IMR-90 (cell line): ENCODE measurements around the gene SKAP1. TPM values are rescaled to one million over a fixed set of nuclear protein-coding genes. Genes with fewer than 3 reads are reported as not detected.

ENCODE experiments used
- ATAC-seq: fragments of 200-7000 bp; cut with Tn5 transposase; 2 replicates; pipeline ENCODE4 v1.9.1; 2020; ENCODE audit warnings: low read depth, mild to moderate bottlenecking, moderate library complexity
- BruUV-seq: library from RNA; stranded (reverse); fragments of 400-500 nt; replicated peaks from 2 replicates; lab custom pipeline; 2021; lab: Mats Ljungman, UMichigan
- CTCF ChIA-PET: fragments of 300-600 bp; formaldehyde crosslinking; extraction: SDS; loops from one replicate; lab custom pipeline; 2021; ENCODE audit warnings: antibody characterized with exemption; lab: Yijun Ruan, JAX
- POLR2A ChIA-PET: fragments of 300-600 bp; sonication (Branson Sonifier 250); formaldehyde crosslinking; loops from one replicate; lab custom pipeline; 2022; ENCODE audit warnings: antibody characterized with exemption; ENCODE audit not compliant: unreplicated experiment; lab: Charles Lee
- DNase-seq: peaks from one replicate; pipeline ENCODE4 v3.0.0; 2013
- H2AFZ ChIP-seq: replicated peaks from 2 replicates; pipeline ENCODE3; 2013; ENCODE audit warnings: low read length, mild to moderate bottlenecking; ENCODE audit not compliant: poor library complexity
- H2AK5ac ChIP-seq: 2 replicates; pipeline ENCODE4 v1.6.1; 2013; ENCODE audit warnings: low read depth, low read length, inconsistent platforms
- H2AK9ac ChIP-seq: replicated peaks from 2 replicates; pipeline ENCODE3; 2013; ENCODE audit warnings: mild to moderate bottlenecking, low read depth, low read length, moderate library complexity; ENCODE audit not compliant: poor library complexity
- H2BK120ac ChIP-seq: 2 replicates; pipeline ENCODE4 v1.6.1; 2013; ENCODE audit warnings: low read depth, low read length, inconsistent platforms
- H2BK15ac ChIP-seq: 3 replicates; pipeline ENCODE4 v1.6.1; 2013; ENCODE audit warnings: low read depth, low read length, inconsistent platforms
- H2BK20ac ChIP-seq: 2 replicates; pipeline ENCODE4 v1.6.1; 2013; ENCODE audit warnings: low read depth, mild to moderate bottlenecking, inconsistent platforms, low read length, moderate library complexity
- H2BK5ac ChIP-seq: 2 replicates; pipeline ENCODE4 v1.6.1; 2013; ENCODE audit warnings: mild to moderate bottlenecking, low read depth, low read length, inconsistent platforms; ENCODE audit not compliant: poor library complexity, severe bottlenecking
- H3K14ac ChIP-seq: replicated peaks from 2 replicates; pipeline ENCODE4 v1.6.1; 2013; ENCODE audit warnings: low read depth, low read length, inconsistent platforms
- H3K18ac ChIP-seq: 2 replicates; pipeline ENCODE4 v1.6.1; 2013; ENCODE audit warnings: low read depth, low read length, control low read depth
- H3K23ac ChIP-seq: 2 replicates; pipeline ENCODE4 v1.6.1; 2013; ENCODE audit warnings: low read depth, low read length, inconsistent platforms
- H3K27ac ChIP-seq: 2 replicates; pipeline ENCODE4 v1.5.1; 2013; ENCODE audit warnings: mild to moderate bottlenecking, control low read depth, low read length; ENCODE audit not compliant: insufficient read depth
- H3K27me3 ChIP-seq: 2 replicates; pipeline ENCODE4 v1.6.1; 2013; ENCODE audit warnings: low read length; ENCODE audit not compliant: control insufficient read depth, insufficient read depth
- H3K36me3 ChIP-seq: 2 replicates; pipeline ENCODE4 v1.6.1; 2013; ENCODE audit warnings: low read length, mixed read lengths; ENCODE audit not compliant: control insufficient read depth, insufficient read depth
- H3K4ac ChIP-seq: 2 replicates; pipeline ENCODE4 v1.6.1; 2013; ENCODE audit warnings: low read depth, low read length, inconsistent platforms
- H3K4me1 ChIP-seq: 2 replicates; pipeline ENCODE4 v1.6.1; 2013; ENCODE audit warnings: low read length, mixed read lengths; ENCODE audit not compliant: control insufficient read depth, insufficient read depth
- H3K4me2 ChIP-seq: 2 replicates; pipeline ENCODE4 v1.6.1; 2013; ENCODE audit warnings: low read depth, mild to moderate bottlenecking, control low read depth, low read length, moderate library complexity
- H3K4me3 ChIP-seq: 2 replicates; pipeline ENCODE4 v1.5.1; 2013; ENCODE audit warnings: low read depth, mild to moderate bottlenecking, control low read depth, low read length, moderate library complexity; ENCODE audit not compliant: insufficient read depth
- H3K56ac ChIP-seq: 2 replicates; pipeline ENCODE4 v1.6.1; 2013; ENCODE audit warnings: low read length, inconsistent platforms; ENCODE audit not compliant: insufficient read depth; ENCODE audit errors: extremely low read depth
- H3K79me1 ChIP-seq, 2 experiments: 2 replicates each; pipeline ENCODE4 v1.6.1; 2013; ENCODE audit warnings: low read length in 2 of 2, inconsistent platforms in 1 of 2, low read depth in 1 of 2
- H3K9ac ChIP-seq: 2 replicates; pipeline ENCODE4 v1.6.1; 2013; ENCODE audit warnings: low read depth, low read length, control low read depth
- H3K9me1 ChIP-seq: 2 replicates; pipeline ENCODE4 v1.6.1; 2013; ENCODE audit warnings: low read length, inconsistent platforms; ENCODE audit not compliant: insufficient read depth
- H3K9me3 ChIP-seq: 2 replicates; pipeline ENCODE4 v1.6.1; 2013; ENCODE audit warnings: low read length; ENCODE audit not compliant: control insufficient read depth, insufficient read depth
- H4K20me1 ChIP-seq: 2 replicates; pipeline ENCODE4 v1.6.1; 2013; ENCODE audit warnings: low read length, inconsistent platforms; ENCODE audit not compliant: insufficient read depth
- H4K5ac ChIP-seq: 2 replicates; pipeline ENCODE4 v1.6.1; 2013; ENCODE audit warnings: mild to moderate bottlenecking, low read depth, low read length, control low read depth
- H4K8ac ChIP-seq, 2 experiments: 2 replicates each; pipeline ENCODE4 v1.6.1; 2013; ENCODE audit warnings: low read depth in 2 of 2, low read length in 2 of 2, control low read depth in 1 of 2, inconsistent platforms in 1 of 2
- H4K91ac ChIP-seq: 2 replicates; pipeline ENCODE4 v1.6.1; 2013; ENCODE audit warnings: low read depth, low read length, inconsistent platforms; ENCODE audit not compliant: insufficient read depth
- BHLHE40 ChIP-seq: fragments of 150-350 bp; IDR thresholded peaks from 2 replicates; pipeline ENCODE4 v1.6.1; 2016; ENCODE audit warnings: mild to moderate bottlenecking, low read depth, low read length
- CEBPB ChIP-seq: IDR thresholded peaks from 2 replicates; pipeline ENCODE4 v1.6.1; 2012; ENCODE audit warnings: low read depth, low read length, improper control_type of control experiment
- CHD1 ChIP-seq: IDR thresholded peaks from 2 replicates; pipeline ENCODE4 v1.6.1; 2012; ENCODE audit warnings: low read depth, low read length, improper control_type of control experiment
- CTCF ChIP-seq: conservative IDR thresholded peaks from 2 replicates; pipeline ENCODE4 v1.5.1; 2012; ENCODE audit warnings: mild to moderate bottlenecking, low read depth, low read length, improper control_type of control experiment
- ELK1 ChIP-seq: fragments of 150-350 bp; IDR thresholded peaks from 2 replicates; pipeline ENCODE4 v1.6.1; 2016; ENCODE audit warnings: low read depth, mild to moderate bottlenecking, low read length, moderate library complexity, borderline replicate concordance
- FOS ChIP-seq: fragments of 150-350 bp; IDR thresholded peaks from 2 replicates; pipeline ENCODE4 v1.6.1; 2016; ENCODE audit warnings: low read depth, low read length
- MAZ ChIP-seq: IDR thresholded peaks from 2 replicates; pipeline ENCODE4 v1.6.1; 2012; ENCODE audit warnings: low read depth, mild to moderate bottlenecking, low read length, improper control_type of control experiment, moderate library complexity, borderline replicate concordance
- MXI1 ChIP-seq: IDR thresholded peaks from 2 replicates; pipeline ENCODE4 v1.6.1; 2012; ENCODE audit warnings: low read depth, mild to moderate bottlenecking, low read length, moderate library complexity, borderline replicate concordance
- NFE2L2 ChIP-seq: fragments of 150-350 bp; IDR thresholded peaks from 2 replicates; pipeline ENCODE4 v1.6.1; 2016; ENCODE audit warnings: low read depth, mild to moderate bottlenecking, low read length
- POLR2A ChIP-seq: IDR thresholded peaks from 2 replicates; pipeline ENCODE4 v1.6.1; 2012; ENCODE audit warnings: mild to moderate bottlenecking, low read depth, low read length
- RAD21 ChIP-seq: IDR thresholded peaks from 2 replicates; pipeline ENCODE4 v1.6.1; 2012; ENCODE audit warnings: low read length, improper control_type of control experiment
- RCOR1 ChIP-seq: IDR thresholded peaks from 2 replicates; pipeline ENCODE4 v1.6.1; 2012; ENCODE audit warnings: mild to moderate bottlenecking, low read length, improper control_type of control experiment; ENCODE audit not compliant: insufficient replicate concordance
- RFX5 ChIP-seq: IDR thresholded peaks from 2 replicates; pipeline ENCODE4 v1.8.0; 2012; ENCODE audit warnings: low read depth, mild to moderate bottlenecking, low read length, moderate library complexity
- SMC3 ChIP-seq: fragments of 150-350 bp; IDR thresholded peaks from 2 replicates; pipeline ENCODE4 v1.6.1; 2016; ENCODE audit warnings: low read depth, mild to moderate bottlenecking, antibody characterized with exemption, low read length, moderate library complexity
- USF2 ChIP-seq: fragments of 150-350 bp; IDR thresholded peaks from 2 replicates; pipeline ENCODE4 v1.6.1; 2017; ENCODE audit warnings: mild to moderate bottlenecking, antibody characterized with exemption, low read length, low read depth
- WGBS, 2 experiments: methylation state at CpG; one replicate each; pipeline versions ENCODE4 v1.1.5 to v1.1.7; 2013; ENCODE audit warnings: missing lambda C conversion rate in 2 of 2; ENCODE audit not compliant: insufficient read length in 1 of 2; ENCODE audit errors: extremely low coverage in 2 of 2; 5-methylcytosine and 5-hydroxymethylcytosine counted together
- dilution Hi-C: fragments of 300-500 bp; cut with HindIII; formaldehyde crosslinking; loops from one replicate; pipeline ENCODE4 v1.14.3; 2018; ENCODE audit warnings: low sequenced_read_pairs; ENCODE audit not compliant: unreplicated experiment
- in situ Hi-C: fragments of 300-500 bp; cut with MboI; formaldehyde crosslinking; loops from 3 replicates; pipeline ENCODE4 v1.14.3; 2019; ENCODE audit warnings: low sequenced_read_pairs, inconsistent platforms, mixed read lengths
- intact Hi-C: fragments of 100-400 bp; cut with micrococcal nuclease; formaldehyde crosslinking; loops from 2 replicates; pipeline ENCODE4 v1.10.0; 2022
- polyA plus RNA-seq, 3 experiments: library from polyadenylated mRNA; depleted of rRNA; stranded (reverse); fragments of >200 nt; gene quantifications; 2 replicates each; pipeline ENCODE4 v1.2.3, GENCODE V29; 2012; ENCODE audit warnings: low replicate concordance in 1 of 3
- total RNA-seq: library from RNA; depleted of rRNA; stranded (reverse); fragments of >200 nt; gene quantifications from 2 replicates; pipeline ENCODE4 v1.2.3, GENCODE V29; 2012

The SKAP1 gene
- total and polyA plus RNA-seq, 2 of the 4 experiments (the other 2 are of a cell fraction): not detected

GRCh38 chr17:48429156-48429555 lies 858 bp downstream of the SKAP1 start:
- H4K5ac ChIP-seq: no peak overlapping the region
- H4K91ac ChIP-seq: no peak overlapping the region
- H3K79me1 ChIP-seq: no peaks in the 10 kb centered on the region
- no peak overlapping the region for H4K8ac ChIP-seq
- H2BK15ac ChIP-seq: no peak overlapping the region
- TF ChIP-seq NFE2L2: no peak
- no peak for TF ChIP-seq USF2
- TF ChIP-seq RAD21: no peak
- no peak for TF ChIP-seq RFX5
- no peak for TF ChIP-seq FOS
- TF ChIP-seq SMC3: no peak
- no peak for TF ChIP-seq ELK1
- no peak for TF ChIP-seq POLR2A
- no peak for TF ChIP-seq RCOR1
- TF ChIP-seq CTCF: no peak
- TF ChIP-seq CEBPB: no peak
- TF ChIP-seq BHLHE40: no peak
- TF ChIP-seq MXI1: no peak
- TF ChIP-seq CHD1: no peak
- TF ChIP-seq MAZ: no peak
- H3K4me3 ChIP-seq: no peak overlapping the region
- H3K27ac ChIP-seq: no peak overlapping the region
- H4K20me1 ChIP-seq: no peaks in the 10 kb centered on the region
- H2AFZ ChIP-seq: no peak overlapping the region
- POLR2A ChIA-PET: no interaction called here
- no peak overlapping the region for H2BK5ac ChIP-seq
- H3K18ac ChIP-seq: no peak overlapping the region
- in situ Hi-C loops: no loop called here
- H3K23ac ChIP-seq: no peak overlapping the region
- no peak overlapping the region for H2BK20ac ChIP-seq
- no peak overlapping the region for H3K9ac ChIP-seq
- H2AK9ac ChIP-seq: no peak overlapping the region
- no peak for DNase-seq
- ATAC-seq: no peak
- H3K9me3 ChIP-seq: no peaks in the 10 kb centered on the region
- no peak overlapping the region for H2AK5ac ChIP-seq
- H2BK120ac ChIP-seq: no peak overlapping the region
- peaks cover 61% of the 10 kb centered on the region for H3K27me3 ChIP-seq
- H3K56ac ChIP-seq: no peak overlapping the region
- CTCF ChIA-PET: no interaction called here
- no peaks in the 10 kb centered on the region for H3K4me1 ChIP-seq
- no peak overlapping the region for H3K14ac ChIP-seq
- no TSS peak for BruUV-seq
- WGBS, 2 experiments: 73% methylated on average over 4 of the region's 8 CpGs; no CpG with 5 or more reads in 1 of the 2 experiments
- H3K36me3 ChIP-seq: no peaks in the 10 kb centered on the region
- intact Hi-C loops: no loop called here
- no peak overlapping the region for H3K4ac ChIP-seq
- no peaks in the 10 kb centered on the region; the same call in 1 of the 2 replicates for H3K9me1 ChIP-seq
- dilution Hi-C loops: no loop called here
- H3K4me2 ChIP-seq: no peak overlapping the region
